C4-2B (cell line): ENCODE data around the gene COL26A1.

Experiments
- H3K27ac ChIP-seq: fragments of 450-650 bp; 2 replicates; pipeline ENCODE4 v1.5.1; 2017
- ZFX ChIP-seq: fragments of 450-650 bp; IDR thresholded peaks from 2 replicates; pipeline ENCODE4 v1.6.1; 2017
- TF ChIP-seq, protein P1 (sequence below): fragments of 450-650 bp; conservative IDR thresholded peaks from 2 replicates; pipeline ENCODE4 v1.5.1; 2017; ENCODE audit warnings: mild to moderate bottlenecking

COL26A1 gene

DNA sequence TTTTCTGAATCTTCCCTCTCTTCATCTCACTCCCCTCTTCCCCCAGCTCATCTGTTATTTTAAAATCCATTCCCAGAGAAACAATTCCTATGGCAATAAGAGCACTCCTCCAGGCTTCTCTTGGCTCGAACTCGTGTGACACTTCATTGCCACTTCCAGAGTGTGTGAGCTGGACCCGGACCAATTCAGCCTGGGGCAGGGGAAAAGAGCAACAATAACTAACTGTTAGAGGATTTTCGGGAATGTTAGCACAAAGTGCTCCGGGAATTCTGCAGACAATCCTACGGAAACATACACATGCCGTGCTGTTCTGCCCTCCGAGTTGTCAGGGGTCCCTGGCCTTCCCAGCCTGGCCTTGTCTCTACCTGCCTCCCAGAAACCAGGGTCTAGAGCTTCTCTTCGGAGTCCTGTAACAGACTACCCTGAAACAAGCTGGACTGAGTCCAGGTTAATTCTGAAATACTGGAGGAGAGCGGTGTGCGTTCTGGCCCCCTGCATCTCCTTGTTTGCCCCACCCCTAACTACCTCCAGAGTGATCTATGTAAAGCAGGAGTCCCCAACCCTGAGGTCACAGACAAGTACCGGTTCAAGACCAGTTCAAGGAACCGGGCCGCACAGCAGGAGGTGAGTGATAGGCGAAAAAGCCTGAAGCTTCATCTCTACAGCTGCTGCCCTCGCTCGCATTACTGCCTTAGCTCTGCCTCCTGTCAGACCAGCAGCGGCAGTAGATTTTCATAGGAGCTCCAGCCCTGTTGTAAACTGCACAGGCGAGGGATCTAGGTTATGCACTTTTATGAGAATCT, 11.3 kb downstream of the COL26A1 start:
- no peak for TF ChIP-seq ZFX
- TF ChIP-seq, protein P1, sequence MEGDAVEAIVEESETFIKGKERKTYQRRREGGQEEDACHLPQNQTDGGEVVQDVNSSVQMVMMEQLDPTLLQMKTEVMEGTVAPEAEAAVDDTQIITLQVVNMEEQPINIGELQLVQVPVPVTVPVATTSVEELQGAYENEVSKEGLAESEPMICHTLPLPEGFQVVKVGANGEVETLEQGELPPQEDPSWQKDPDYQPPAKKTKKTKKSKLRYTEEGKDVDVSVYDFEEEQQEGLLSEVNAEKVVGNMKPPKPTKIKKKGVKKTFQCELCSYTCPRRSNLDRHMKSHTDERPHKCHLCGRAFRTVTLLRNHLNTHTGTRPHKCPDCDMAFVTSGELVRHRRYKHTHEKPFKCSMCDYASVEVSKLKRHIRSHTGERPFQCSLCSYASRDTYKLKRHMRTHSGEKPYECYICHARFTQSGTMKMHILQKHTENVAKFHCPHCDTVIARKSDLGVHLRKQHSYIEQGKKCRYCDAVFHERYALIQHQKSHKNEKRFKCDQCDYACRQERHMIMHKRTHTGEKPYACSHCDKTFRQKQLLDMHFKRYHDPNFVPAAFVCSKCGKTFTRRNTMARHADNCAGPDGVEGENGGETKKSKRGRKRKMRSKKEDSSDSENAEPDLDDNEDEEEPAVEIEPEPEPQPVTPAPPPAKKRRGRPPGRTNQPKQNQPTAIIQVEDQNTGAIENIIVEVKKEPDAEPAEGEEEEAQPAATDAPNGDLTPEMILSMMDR = no peak
- no peak overlapping the region for H3K27ac ChIP-seq

DNA sequence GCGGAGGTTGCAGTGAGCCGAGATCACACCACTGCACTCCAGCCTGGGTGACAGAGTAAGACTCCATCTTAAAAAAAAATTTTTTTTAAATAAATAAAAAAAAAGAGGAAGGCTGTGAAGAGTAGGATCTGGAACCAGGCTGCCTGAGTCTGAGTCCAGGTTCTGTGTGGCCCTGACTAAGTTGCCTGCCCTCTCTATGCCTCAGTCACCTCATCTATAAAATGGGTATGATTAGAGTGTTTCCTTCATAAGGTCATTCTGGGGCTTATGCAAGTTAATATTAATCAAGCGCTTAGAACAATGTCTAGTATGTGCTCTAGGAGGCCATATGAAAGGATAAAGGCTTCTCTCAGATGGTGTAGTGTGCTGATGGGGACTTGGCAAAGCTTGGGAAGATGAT, 12.3 kb downstream of the COL26A1 start:
- H3K27ac ChIP-seq = no peak overlapping the region
- no peak for TF ChIP-seq ZFX
- TF ChIP-seq, protein P1 = no peak

DNA sequence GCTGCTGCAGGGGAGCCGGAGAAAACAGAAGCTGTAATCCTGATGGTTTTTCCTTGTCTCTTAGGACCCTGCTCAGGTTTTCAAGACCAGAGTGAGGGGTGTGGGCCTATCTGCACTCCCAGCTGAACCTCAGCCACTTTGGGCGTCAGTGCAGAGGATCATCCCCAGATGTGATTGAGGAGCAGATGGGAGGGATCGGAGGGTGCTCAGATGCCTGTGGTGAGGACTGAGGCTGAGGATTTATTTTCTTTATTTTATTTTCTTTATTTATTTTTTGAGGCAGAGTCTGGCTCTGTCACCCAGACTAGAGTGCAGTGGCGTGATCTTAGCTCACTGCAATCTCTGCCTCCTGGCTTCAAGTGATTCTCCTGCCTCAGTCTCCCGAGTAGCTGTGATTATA, 13.9 kb downstream of the COL26A1 start:
- no peak for TF ChIP-seq ZFX
- TF ChIP-seq, protein P1 = no peak
- H3K27ac ChIP-seq = no peak overlapping the region

GRCh38 chr7:101377189-101377736, 14.6 kb downstream of the COL26A1 start:
- TF ChIP-seq, protein P1 = no peak
- no peak for TF ChIP-seq ZFX
- no peak overlapping the region for H3K27ac ChIP-seq

DNA sequence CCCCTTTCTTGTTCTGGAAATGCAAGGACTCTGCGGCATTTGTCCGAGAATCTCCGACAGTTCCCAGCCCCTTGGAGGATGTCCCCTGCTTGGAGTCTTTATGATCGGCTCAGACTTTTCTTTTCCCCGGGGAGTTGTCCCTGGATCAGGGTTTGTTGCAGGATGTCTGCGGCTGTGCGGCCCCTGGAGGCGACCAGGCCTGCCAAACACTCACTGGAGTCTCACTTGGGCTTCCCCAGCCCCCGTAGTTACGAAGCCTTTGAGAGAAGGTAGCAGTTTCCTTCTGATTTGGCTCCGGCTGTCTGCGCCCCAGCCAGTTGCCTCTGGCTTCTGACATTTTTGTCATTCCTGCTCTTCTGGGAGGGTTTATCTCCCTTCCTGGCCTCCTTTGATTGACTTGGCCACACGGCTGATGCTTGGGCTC, 16.1 kb downstream of the COL26A1 start:
- no peak overlapping the region for H3K27ac ChIP-seq
- TF ChIP-seq, protein P1 = no peak

- no peak overlapping the region for H3K27ac ChIP-seq
- TF ChIP-seq, protein P1 = no peak
Measured at GRCh38 chr7:101379302-101379701, 16.6 kb downstream of the COL26A1 start.

DNA sequence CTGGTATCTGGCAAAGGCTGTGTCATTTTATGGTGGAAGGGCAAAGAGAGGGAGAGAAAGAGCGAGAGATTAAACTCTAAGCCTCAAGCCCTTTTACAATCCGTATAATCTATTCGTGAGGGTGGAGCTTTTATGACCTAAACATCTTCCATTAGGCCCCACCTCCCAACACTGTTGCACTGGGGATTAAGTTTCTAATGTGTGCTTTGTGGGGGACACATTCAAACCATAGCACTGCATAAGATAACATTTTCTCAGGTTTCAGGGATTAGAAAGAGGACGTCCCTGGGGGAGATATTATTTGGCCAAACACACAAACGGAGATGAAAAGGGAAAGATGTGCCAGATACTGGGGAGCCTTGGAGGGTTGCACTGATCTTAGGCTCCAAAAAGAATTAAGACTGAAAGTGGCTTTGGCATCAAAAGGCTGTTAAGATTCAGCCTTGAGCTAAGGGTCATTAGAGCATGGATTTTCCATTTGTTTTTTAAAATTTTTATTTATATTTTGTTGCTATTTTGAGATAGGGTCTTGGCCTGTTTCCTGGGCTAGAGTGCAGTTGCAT, 19.0 kb downstream of the COL26A1 start:
- no peak for TF ChIP-seq ZFX
- TF ChIP-seq, protein P1 = no peak
- H3K27ac ChIP-seq = no peak overlapping the region
